HepG2 (cell line): ENCODE data around the gene NFE2L2. TPM values are rescaled to one million over a fixed set of nuclear protein-coding genes. Genes with fewer than 3 reads are reported as not detected.

ENCODE experiments used
- ASH2L ChIP-seq: fragments of 300-600, 200-600 bp; sonication (generic); IDR thresholded peaks from 2 replicates; pipeline ENCODE4 v1.7.0; 2017; ENCODE audit warnings: low read depth, mild to moderate bottlenecking, moderate library complexity, mixed read lengths, low read length; ENCODE audit not compliant: insufficient read length
- EP300 ChIP-seq, 3 experiments: sonication (generic) in 1 of 3; formaldehyde crosslinking in 1 of 3; IDR thresholded peaks; 2 replicates each; pipeline versions ENCODE4 v1.5.1 to v1.6.1; 2011 to 2020; ENCODE audit warnings: low read depth in 2 of 3, low read length in 2 of 3, borderline replicate concordance in 1 of 3, improper control_type of control experiment in 1 of 3, mild to moderate bottlenecking in 1 of 3, missing genetic modification reagents in 1 of 3, moderate library complexity in 1 of 3
- FOXA3 ChIP-seq: IDR thresholded peaks from 2 replicates; pipeline ENCODE4 v1.6.1; 2016; ENCODE audit warnings: missing genetic modification reagents, missing compliant biosample characterization
- FOXK1 ChIP-seq: sonication (generic); formaldehyde crosslinking; IDR thresholded peaks from 2 replicates; pipeline ENCODE4 v1.4.0; 2020; ENCODE audit warnings: low read depth, missing genetic modification reagents, borderline replicate concordance
- FOXP1 ChIP-seq, 2 experiments: fragments of 450-650 bp in 1 of 2; IDR thresholded peaks; 2 replicates each; pipeline ENCODE4 v1.6.1; 2017 to 2018; ENCODE audit warnings: antibody characterized with exemption in 1 of 2
- JUN ChIP-seq: sonication (generic); formaldehyde crosslinking; IDR thresholded peaks from 2 replicates; pipeline ENCODE4 v1.4.0; 2020; ENCODE audit warnings: mild to moderate bottlenecking, missing genetic modification reagents
- KLF6 ChIP-seq: IDR thresholded peaks from 2 replicates; pipeline ENCODE4 v1.8.0; 2016; ENCODE audit warnings: missing biosample characterization, missing genetic modification reagents
- MXI1 ChIP-seq: IDR thresholded peaks from 3 replicates; pipeline ENCODE4 v1.6.1; 2012; ENCODE audit warnings: low read depth, low read length, inconsistent platforms, borderline replicate concordance
- SIX4 ChIP-seq: sonication (generic); formaldehyde crosslinking; IDR thresholded peaks from 2 replicates; pipeline ENCODE4 v1.4.0; 2020; ENCODE audit warnings: missing genetic modification reagents
- SMAD3 ChIP-seq: sonication (generic); formaldehyde crosslinking; IDR thresholded peaks from 2 replicates; pipeline ENCODE4 v1.4.0; 2020; ENCODE audit warnings: missing genetic modification reagents
- SOX13 ChIP-seq, 3 experiments: fragments of 450-650 bp in 1 of 3; sonication (generic) in 1 of 3; formaldehyde crosslinking in 1 of 3; IDR thresholded peaks in 2 of 3; conservative IDR thresholded peaks in 1 of 3; 2 replicates each; pipeline versions ENCODE4 v1.5.0 to v1.6.1; 2016 to 2020; ENCODE audit warnings: antibody characterized with exemption in 1 of 3, mild to moderate bottlenecking in 1 of 3, missing compliant biosample characterization in 1 of 3, missing genetic modification reagents in 1 of 3, moderate library complexity in 1 of 3
- THAP11 ChIP-seq: IDR thresholded peaks from 2 replicates; pipeline ENCODE4 v1.6.1; 2016; ENCODE audit warnings: missing biosample characterization, missing genetic modification reagents
- ZSCAN21 ChIP-seq: sonication (generic); formaldehyde crosslinking; IDR thresholded peaks from 2 replicates; pipeline ENCODE4 v1.8.0; 2022; ENCODE audit warnings: mild to moderate bottlenecking, missing genetic modification reagents, moderate library complexity, borderline replicate concordance
- polyA plus RNA-seq, 8 experiments: library from polyadenylated mRNA; depleted of rRNA in 3 of 8; stranded (reverse) in 7 of 8; unstranded in 1 of 8; fragments of >200 nt; fragmentation: Illumina TruSeq in 4 of 8; extraction: Trizol in 4 of 8; gene quantifications; 2 replicates each; pipeline versions ENCODE4 v1.2.1 to v1.2.3, GENCODE V29; 2011 to 2016; ENCODE audit warnings: low read depth in 4 of 8, missing spikeins in 1 of 8, mixed read lengths in 1 of 8; ENCODE audit not compliant: insufficient read depth in 1 of 8
- total RNA-seq, 5 experiments: library from RNA; depleted of rRNA; stranded (reverse); fragments of >200 nt; fragmentation: Illumina TruSeq; extraction: Trizol; gene quantifications; 2 replicates each; pipeline ENCODE4 v1.2.3, GENCODE V29; 2016; ENCODE audit warnings: low read depth in 1 of 5
- TF ChIP-seq, protein P1 (sequence below): sonication (generic); formaldehyde crosslinking; IDR thresholded peaks from 2 replicates; pipeline ENCODE4 v1.4.0; 2020; ENCODE audit warnings: low read depth, mild to moderate bottlenecking, missing genetic modification reagents
- TF ChIP-seq, protein P2 (sequence below): IDR thresholded peaks from 2 replicates; pipeline ENCODE4 v1.6.1; 2018; ENCODE audit warnings: missing genetic modification reagents, mild to moderate bottlenecking, missing compliant biosample characterization
- TF ChIP-seq, protein P3 (sequence below): sonication (generic); formaldehyde crosslinking; IDR thresholded peaks from 2 replicates; pipeline ENCODE4; 2020; ENCODE audit warnings: missing genetic modification reagents, mild to moderate bottlenecking, borderline replicate concordance
- TF ChIP-seq, protein P4 (sequence below): sonication (generic); formaldehyde crosslinking; IDR thresholded peaks from 2 replicates; pipeline ENCODE4 v1.8.0; 2022; ENCODE audit warnings: mild to moderate bottlenecking, missing genetic modification reagents; ENCODE audit not compliant: insufficient replicate concordance
- TF ChIP-seq, protein P5 (sequence below): sonication (generic); formaldehyde crosslinking; IDR thresholded peaks from 2 replicates; pipeline ENCODE4 v1.4.0; 2020; ENCODE audit warnings: missing genetic modification reagents, borderline replicate concordance

Gene NFE2L2
- total and polyA plus RNA-seq, 2 of the 13 experiments (the other 11 are each of a cell fraction or from before 2014, with no cell fraction given), result 84.6 to 215 TPM

DNA sequence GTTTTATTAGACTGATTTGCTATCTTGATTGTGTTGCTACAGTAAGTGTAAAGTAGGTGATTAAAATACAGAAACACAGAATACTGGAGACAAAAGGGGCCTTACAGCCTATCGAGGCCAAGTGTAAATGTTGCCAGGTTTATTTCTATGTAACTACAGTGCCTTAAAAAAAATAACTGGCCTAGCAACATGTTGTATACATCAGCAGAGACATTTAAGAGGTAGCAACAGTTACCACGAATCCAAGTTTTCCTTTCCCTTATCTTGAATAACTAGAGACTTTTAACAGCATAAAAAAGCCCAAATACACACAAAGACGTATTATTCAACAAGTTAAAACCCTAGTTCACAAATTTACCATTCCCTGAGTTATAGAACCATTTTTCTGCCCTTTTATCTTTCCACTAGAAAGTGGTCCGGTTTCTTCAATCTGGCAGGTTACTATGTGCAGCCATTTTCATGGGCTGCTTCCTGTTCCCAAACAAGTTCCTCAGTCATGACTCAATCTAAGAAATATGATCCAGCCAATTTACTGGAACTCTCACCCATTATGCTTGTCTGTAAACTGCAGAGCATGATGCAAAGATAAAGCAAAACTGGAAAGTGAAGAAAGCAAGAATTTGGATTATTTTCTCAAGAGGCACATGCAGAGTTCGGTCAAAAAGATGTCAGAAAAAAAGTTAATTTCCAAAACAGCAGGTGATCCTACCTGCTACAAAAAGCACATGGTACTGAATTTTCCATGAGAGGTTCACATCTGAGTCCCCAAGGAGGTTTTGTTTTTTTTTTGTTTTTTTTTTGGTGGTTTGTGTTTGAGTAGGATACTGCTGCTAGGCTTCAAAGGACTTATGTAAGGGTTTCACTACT is 22.2 kb downstream of the NFE2L2 start (continued):
- TF ChIP-seq, protein P1, sequence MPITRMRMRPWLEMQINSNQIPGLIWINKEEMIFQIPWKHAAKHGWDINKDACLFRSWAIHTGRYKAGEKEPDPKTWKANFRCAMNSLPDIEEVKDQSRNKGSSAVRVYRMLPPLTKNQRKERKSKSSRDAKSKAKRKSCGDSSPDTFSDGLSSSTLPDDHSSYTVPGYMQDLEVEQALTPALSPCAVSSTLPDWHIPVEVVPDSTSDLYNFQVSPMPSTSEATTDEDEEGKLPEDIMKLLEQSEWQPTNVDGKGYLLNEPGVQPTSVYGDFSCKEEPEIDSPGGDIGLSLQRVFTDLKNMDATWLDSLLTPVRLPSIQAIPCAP (CRISPR knock-in tag), result no peak
- TF ChIP-seq KLF6 (CRISPR knock-in tag), result peak; percentile 65; the same call in 1 of the 2 replicates
- TF ChIP-seq ASH2L, result peak; percentile 43
- TF ChIP-seq, protein P2, sequence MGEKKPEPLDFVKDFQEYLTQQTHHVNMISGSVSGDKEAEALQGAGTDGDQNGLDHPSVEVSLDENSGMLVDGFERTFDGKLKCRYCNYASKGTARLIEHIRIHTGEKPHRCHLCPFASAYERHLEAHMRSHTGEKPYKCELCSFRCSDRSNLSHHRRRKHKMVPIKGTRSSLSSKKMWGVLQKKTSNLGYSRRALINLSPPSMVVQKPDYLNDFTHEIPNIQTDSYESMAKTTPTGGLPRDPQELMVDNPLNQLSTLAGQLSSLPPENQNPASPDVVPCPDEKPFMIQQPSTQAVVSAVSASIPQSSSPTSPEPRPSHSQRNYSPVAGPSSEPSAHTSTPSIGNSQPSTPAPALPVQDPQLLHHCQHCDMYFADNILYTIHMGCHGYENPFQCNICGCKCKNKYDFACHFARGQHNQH (CRISPR knock-in tag), result peak; percentile 55; the same call in 1 of the 2 replicates
- peak; percentile 62 for TF ChIP-seq THAP11 (CRISPR knock-in tag)
- TF ChIP-seq SIX4 (CRISPR knock-in tag), result peak; percentile 99
- no peak for TF ChIP-seq ZSCAN21 (CRISPR knock-in tag)
- peak; percentile 63 for TF ChIP-seq FOXK1
- TF ChIP-seq, protein P3, sequence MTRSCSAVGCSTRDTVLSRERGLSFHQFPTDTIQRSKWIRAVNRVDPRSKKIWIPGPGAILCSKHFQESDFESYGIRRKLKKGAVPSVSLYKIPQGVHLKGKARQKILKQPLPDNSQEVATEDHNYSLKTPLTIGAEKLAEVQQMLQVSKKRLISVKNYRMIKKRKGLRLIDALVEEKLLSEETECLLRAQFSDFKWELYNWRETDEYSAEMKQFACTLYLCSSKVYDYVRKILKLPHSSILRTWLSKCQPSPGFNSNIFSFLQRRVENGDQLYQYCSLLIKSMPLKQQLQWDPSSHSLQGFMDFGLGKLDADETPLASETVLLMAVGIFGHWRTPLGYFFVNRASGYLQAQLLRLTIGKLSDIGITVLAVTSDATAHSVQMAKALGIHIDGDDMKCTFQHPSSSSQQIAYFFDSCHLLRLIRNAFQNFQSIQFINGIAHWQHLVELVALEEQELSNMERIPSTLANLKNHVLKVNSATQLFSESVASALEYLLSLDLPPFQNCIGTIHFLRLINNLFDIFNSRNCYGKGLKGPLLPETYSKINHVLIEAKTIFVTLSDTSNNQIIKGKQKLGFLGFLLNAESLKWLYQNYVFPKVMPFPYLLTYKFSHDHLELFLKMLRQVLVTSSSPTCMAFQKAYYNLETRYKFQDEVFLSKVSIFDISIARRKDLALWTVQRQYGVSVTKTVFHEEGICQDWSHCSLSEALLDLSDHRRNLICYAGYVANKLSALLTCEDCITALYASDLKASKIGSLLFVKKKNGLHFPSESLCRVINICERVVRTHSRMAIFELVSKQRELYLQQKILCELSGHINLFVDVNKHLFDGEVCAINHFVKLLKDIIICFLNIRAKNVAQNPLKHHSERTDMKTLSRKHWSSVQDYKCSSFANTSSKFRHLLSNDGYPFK (CRISPR knock-in tag), result no peak
- TF ChIP-seq SMAD3 (CRISPR knock-in tag), result peak; percentile 85
- TF ChIP-seq FOXA3 (CRISPR knock-in tag), result peak; percentile 73
- TF ChIP-seq MXI1, result peak; percentile 11; the same call in 1 of the 3 replicates
- TF ChIP-seq, protein P4, sequence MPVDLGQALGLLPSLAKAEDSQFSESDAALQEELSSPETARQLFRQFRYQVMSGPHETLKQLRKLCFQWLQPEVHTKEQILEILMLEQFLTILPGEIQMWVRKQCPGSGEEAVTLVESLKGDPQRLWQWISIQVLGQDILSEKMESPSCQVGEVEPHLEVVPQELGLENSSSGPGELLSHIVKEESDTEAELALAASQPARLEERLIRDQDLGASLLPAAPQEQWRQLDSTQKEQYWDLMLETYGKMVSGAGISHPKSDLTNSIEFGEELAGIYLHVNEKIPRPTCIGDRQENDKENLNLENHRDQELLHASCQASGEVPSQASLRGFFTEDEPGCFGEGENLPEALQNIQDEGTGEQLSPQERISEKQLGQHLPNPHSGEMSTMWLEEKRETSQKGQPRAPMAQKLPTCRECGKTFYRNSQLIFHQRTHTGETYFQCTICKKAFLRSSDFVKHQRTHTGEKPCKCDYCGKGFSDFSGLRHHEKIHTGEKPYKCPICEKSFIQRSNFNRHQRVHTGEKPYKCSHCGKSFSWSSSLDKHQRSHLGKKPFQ (CRISPR knock-in tag), result no peak
- peak in 1 of 2 experiments; percentile 68; a peak in 1 of 4 replicates for TF ChIP-seq EP300 (IDR thresholded peaks at IDR 0.05; ENCODE audit: low read depth in 2 of 2, low read length in 2 of 2)
- TF ChIP-seq EP300 (CRISPR knock-in tag; IDR thresholded peaks at IDR 0.05; ENCODE audit: borderline replicate concordance), result peak; percentile 55; the same call in 1 of the 2 replicates
- TF ChIP-seq JUN (CRISPR knock-in tag), result 0 out of 2 replicates have a peak, but pooled peaks have one; percentile 26
- no peak for TF ChIP-seq FOXP1 (IDR thresholded peaks at IDR 0.05)
- TF ChIP-seq FOXP1 (CRISPR knock-in tag; IDR thresholded peaks at IDR 0.05), result peak; percentile 53
- TF ChIP-seq, protein P5, sequence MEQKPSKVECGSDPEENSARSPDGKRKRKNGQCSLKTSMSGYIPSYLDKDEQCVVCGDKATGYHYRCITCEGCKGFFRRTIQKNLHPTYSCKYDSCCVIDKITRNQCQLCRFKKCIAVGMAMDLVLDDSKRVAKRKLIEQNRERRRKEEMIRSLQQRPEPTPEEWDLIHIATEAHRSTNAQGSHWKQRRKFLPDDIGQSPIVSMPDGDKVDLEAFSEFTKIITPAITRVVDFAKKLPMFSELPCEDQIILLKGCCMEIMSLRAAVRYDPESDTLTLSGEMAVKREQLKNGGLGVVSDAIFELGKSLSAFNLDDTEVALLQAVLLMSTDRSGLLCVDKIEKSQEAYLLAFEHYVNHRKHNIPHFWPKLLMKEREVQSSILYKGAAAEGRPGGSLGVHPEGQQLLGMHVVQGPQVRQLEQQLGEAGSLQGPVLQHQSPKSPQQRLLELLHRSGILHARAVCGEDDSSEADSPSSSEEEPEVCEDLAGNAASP (CRISPR knock-in tag), result peak; percentile 42; the same call in 1 of the 2 replicates
- TF ChIP-seq SOX13 (IDR thresholded peaks at IDR 0.05), result no peak
- TF ChIP-seq SOX13 (CRISPR knock-in tag; conservative IDR thresholded peaks at IDR 0.05 in 1 of 2, IDR thresholded peaks at IDR 0.05 in 1 of 2), result peak in 1 of 2 experiments; percentile 68; a peak in 2 of 4 replicates
